ENCODE data around the gene TMEM100.

Gene TMEM100

DNA sequence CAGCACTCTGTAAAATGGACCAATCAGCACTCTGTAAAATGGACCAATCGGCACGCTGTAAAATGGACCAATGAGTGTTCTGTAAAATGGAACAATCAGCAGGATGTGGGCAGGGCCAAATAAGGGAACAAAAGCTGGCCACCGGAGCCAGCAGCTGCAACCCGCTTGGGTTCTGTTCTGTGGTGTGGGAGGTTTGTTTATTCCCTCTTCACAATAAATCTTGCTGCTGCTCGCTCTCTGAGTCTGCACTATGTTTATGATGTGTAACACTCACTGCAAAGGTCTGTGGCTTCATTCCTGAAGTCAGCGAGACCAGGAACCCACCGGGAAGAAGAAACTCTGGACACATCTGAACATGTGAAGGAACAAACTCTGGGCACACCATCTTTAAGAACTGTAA, 20.5 kb downstream of the TMEM100 start:
- TF ChIP-seq, protein P1, sequence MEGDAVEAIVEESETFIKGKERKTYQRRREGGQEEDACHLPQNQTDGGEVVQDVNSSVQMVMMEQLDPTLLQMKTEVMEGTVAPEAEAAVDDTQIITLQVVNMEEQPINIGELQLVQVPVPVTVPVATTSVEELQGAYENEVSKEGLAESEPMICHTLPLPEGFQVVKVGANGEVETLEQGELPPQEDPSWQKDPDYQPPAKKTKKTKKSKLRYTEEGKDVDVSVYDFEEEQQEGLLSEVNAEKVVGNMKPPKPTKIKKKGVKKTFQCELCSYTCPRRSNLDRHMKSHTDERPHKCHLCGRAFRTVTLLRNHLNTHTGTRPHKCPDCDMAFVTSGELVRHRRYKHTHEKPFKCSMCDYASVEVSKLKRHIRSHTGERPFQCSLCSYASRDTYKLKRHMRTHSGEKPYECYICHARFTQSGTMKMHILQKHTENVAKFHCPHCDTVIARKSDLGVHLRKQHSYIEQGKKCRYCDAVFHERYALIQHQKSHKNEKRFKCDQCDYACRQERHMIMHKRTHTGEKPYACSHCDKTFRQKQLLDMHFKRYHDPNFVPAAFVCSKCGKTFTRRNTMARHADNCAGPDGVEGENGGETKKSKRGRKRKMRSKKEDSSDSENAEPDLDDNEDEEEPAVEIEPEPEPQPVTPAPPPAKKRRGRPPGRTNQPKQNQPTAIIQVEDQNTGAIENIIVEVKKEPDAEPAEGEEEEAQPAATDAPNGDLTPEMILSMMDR (conservative IDR thresholded peaks at IDR 0.05; ENCODE audit: low read length), result no peak
- no peak for TF ChIP-seq EZH2phosphoT487 (IDR thresholded peaks at IDR 0.05; ENCODE audit: borderline replicate concordance)
- H3K4me1 ChIP-seq (ENCODE audit: insufficient read depth, low read length, poor library complexity, severe bottlenecking), result no peaks in the 10 kb centered on the region
- no peaks in the 10 kb centered on the region for H3F3A ChIP-seq (ENCODE audit: low read depth)
- H3K36me3 ChIP-seq (ENCODE audit: insufficient read depth, low read length), result no peaks in the 10 kb centered on the region
- no peak overlapping the region for H3K9ac ChIP-seq (ENCODE audit: low read depth, low read length, poor library complexity, severe bottlenecking)
- H3K9me3 ChIP-seq (ENCODE audit: insufficient read depth, low read depth, low read length), result no peaks in the 10 kb centered on the region
- no peak overlapping the region for H2AFZ ChIP-seq (ENCODE audit: low read length)
- no peaks in the 10 kb centered on the region for H3K79me2 ChIP-seq (ENCODE audit: insufficient read depth, low read length)
- H4K20me1 ChIP-seq (ENCODE audit: insufficient read depth, low read length, poor library complexity, severe bottlenecking), result no peaks in the 10 kb centered on the region
- no peak overlapping the region for H3K4me2 ChIP-seq (ENCODE audit: low read depth, low read length, poor library complexity, severe bottlenecking)
- no peaks in the 10 kb centered on the region for H3K27me3 ChIP-seq (ENCODE audit: insufficient read depth, low read length, poor library complexity, severe bottlenecking)
- H3K4me3 ChIP-seq (ENCODE audit: low read length, poor library complexity, severe bottlenecking), result no peak overlapping the region
- no peaks in the 10 kb centered on the region for H3K9me2 ChIP-seq (replicated peaks; ENCODE audit: low read depth, low read length)

DNA sequence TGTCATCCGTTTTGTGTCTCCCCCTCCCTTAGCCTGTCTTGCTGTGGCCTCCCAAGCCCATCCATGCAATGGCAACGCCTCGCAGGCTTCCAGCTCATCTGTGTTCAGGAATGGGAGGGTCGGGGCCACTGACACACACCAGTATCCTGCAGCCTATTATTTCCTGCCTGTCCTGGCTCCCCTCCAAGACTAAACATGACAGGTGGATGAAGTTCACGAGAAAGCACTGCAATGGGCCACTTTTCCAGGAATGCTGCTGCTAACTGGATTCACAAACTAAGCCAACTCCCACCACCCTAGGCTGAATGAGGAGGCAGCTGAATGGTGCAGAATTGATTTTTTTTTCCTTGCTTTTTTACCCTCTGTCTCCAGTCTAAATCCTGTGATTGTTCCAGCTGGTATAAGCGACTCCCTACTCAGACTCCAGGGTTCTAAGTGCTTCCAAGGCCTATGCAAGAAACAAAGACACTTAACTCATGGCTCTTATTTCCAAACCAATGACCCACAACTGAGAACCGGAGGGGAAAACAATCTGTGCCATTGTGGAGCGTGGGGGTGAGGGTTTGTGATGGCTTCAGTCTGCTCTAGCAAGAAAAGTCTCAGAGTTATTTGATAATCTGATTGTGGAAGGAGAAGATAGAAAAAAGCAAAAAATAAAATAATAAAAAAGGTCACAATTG, 23.3 kb downstream of the TMEM100 start:
- Histone ChIP-seq H3K9ac (ENCODE audit: low read depth, low read length, poor library complexity, severe bottlenecking) (no peak overlapping the region), H2AFZ (ENCODE audit: low read length) (no peak overlapping the region), H3K4me1 (ENCODE audit: insufficient read depth, low read length, poor library complexity, severe bottlenecking) (no peaks in the 10 kb centered on the region), H3K27me3 (ENCODE audit: insufficient read depth, low read length, poor library complexity, severe bottlenecking) (no peaks in the 10 kb centered on the region), H4K20me1 (ENCODE audit: insufficient read depth, low read length, poor library complexity, severe bottlenecking) (no peaks in the 10 kb centered on the region), H3F3A (ENCODE audit: low read depth) (no peaks in the 10 kb centered on the region), H3K36me3 (ENCODE audit: insufficient read depth, low read length) (no peaks in the 10 kb centered on the region), H3K9me3 (ENCODE audit: insufficient read depth, low read depth, low read length) (no peaks in the 10 kb centered on the region), H3K9me2 (replicated peaks; ENCODE audit: low read depth, low read length) (no peaks in the 10 kb centered on the region), H3K79me2 (ENCODE audit: insufficient read depth, low read length) (no peaks in the 10 kb centered on the region), H3K4me3 (ENCODE audit: low read length, poor library complexity, severe bottlenecking) (no peak overlapping the region), H3K4me2 (ENCODE audit: low read depth, low read length, poor library complexity, severe bottlenecking) (no peak overlapping the region)
- TF ChIP-seq, protein P1 (conservative IDR thresholded peaks at IDR 0.05; ENCODE audit: low read length), result no peak
- no peak for TF ChIP-seq EZH2phosphoT487 (IDR thresholded peaks at IDR 0.05; ENCODE audit: borderline replicate concordance)

DNA sequence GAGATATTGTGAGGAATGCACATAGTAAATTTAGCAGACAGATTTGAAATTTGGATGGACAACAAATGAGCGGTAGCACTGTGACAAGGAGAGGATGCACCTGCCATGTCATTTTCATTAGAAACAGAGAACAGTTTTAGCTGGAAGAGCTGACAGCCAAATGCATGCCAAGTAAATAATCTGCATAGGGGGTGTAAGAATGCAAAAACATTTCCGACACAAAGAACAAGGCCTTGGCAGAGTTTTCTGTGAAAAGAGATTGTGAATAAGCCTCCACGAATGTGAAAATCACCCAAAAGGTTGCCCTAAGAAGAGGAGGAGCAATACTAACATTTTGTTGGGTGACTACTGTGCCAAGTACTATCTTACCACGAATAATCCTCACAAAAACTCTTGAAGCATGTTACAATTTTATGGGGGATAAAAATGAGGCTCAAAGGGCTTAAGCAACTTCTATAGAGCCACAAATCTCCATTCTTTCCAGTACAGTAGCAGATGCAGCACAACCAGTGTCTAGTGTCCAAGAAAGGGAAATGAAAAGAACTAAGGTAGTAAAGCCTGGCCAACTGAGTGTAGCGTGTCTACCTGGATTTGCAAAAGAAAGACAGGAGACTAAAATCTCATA, 28.3 kb downstream of the TMEM100 start:
- Histone ChIP-seq H3K36me3 (ENCODE audit: insufficient read depth, low read length) (no peaks in the 10 kb centered on the region), H3K9me3 (ENCODE audit: insufficient read depth, low read depth, low read length) (no peaks in the 10 kb centered on the region), H3K79me2 (ENCODE audit: insufficient read depth, low read length) (no peaks in the 10 kb centered on the region), H3F3A (ENCODE audit: low read depth) (no peaks in the 10 kb centered on the region), H4K20me1 (ENCODE audit: insufficient read depth, low read length, poor library complexity, severe bottlenecking) (no peaks in the 10 kb centered on the region), H2AFZ (ENCODE audit: low read length) (no peak overlapping the region), H3K9me2 (replicated peaks; ENCODE audit: low read depth, low read length) (no peaks in the 10 kb centered on the region), H3K4me2 (ENCODE audit: low read depth, low read length, poor library complexity, severe bottlenecking) (no peak overlapping the region), H3K4me3 (ENCODE audit: low read length, poor library complexity, severe bottlenecking) (no peak overlapping the region), H3K27me3 (ENCODE audit: insufficient read depth, low read length, poor library complexity, severe bottlenecking) (peaks cover 16% of the 10 kb centered on the region), H3K4me1 (ENCODE audit: insufficient read depth, low read length, poor library complexity, severe bottlenecking) (no peaks in the 10 kb centered on the region), H3K9ac (ENCODE audit: low read depth, low read length, poor library complexity, severe bottlenecking) (no peak overlapping the region)
- no peak for TF ChIP-seq EZH2phosphoT487 (IDR thresholded peaks at IDR 0.05; ENCODE audit: borderline replicate concordance)
- TF ChIP-seq, protein P1 (conservative IDR thresholded peaks at IDR 0.05; ENCODE audit: low read length), result no peak

Measured in Loucy (cell line).